Measurements from ENCODE around the gene SGCD. TPM values are rescaled to one million over a fixed set of nuclear protein-coding genes. Genes with fewer than 3 reads are reported as not detected.
"Not testable (repeated sequence)": the region's sequence is repeated elsewhere in the genome, so short reads cannot be mapped to it uniquely, and the experiment has no call there.

Gene SGCD
- total RNA-seq, 1 donor from 2014 or later, result 6.0 TPM

GRCh38 chr5:156655732-156656131 lies 328.8 kb downstream of the SGCD start:
- Histone ChIP-seq H3K27me3 (ENCODE audit: low read depth) (no peaks in the 10 kb centered on the region), H3K27ac (no peak overlapping the region), H3K9me3 (no peaks in the 10 kb centered on the region), H3K4me3 (no peak overlapping the region), H3K4me1 (no peaks in the 10 kb centered on the region), H3K36me3 (no peaks in the 10 kb centered on the region)
- intact Hi-C loops (cut with DNase I), result no loop called here
- no peak for ATAC-seq
- TF ChIP-seq CTCF (IDR thresholded peaks at IDR 0.05), result no peak
- no peak for DNase-seq

- H3K9me3 ChIP-seq; H3K27ac ChIP-seq; intact Hi-C loops (cut with DNase I); H3K27me3 ChIP-seq (ENCODE audit: low read depth); ATAC-seq; H3K4me1 ChIP-seq; DNase-seq; H3K36me3 ChIP-seq; H3K4me3 ChIP-seq: not testable (repeated sequence)
Observed at GRCh38 chr5:156664832-156665231, 337.9 kb downstream of the SGCD start.

- intact Hi-C loops (cut with DNase I); H3K9me3 ChIP-seq; H3K4me3 ChIP-seq; H3K4me1 ChIP-seq; ATAC-seq; H3K27ac ChIP-seq; H3K27me3 ChIP-seq (ENCODE audit: low read depth); H3K36me3 ChIP-seq; DNase-seq: not testable (repeated sequence)
Observed at GRCh38 chr5:156666686-156667085, 339.7 kb downstream of the SGCD start.

GRCh38 chr5:156667616-156668015 lies 340.7 kb downstream of the SGCD start:
- Histone ChIP-seq H3K27ac (no peak overlapping the region), H3K27me3 (ENCODE audit: low read depth) (no peaks in the 10 kb centered on the region), H3K4me1 (no peaks in the 10 kb centered on the region), H3K4me3 (no peak overlapping the region), H3K36me3 (no peaks in the 10 kb centered on the region), H3K9me3 (no peaks in the 10 kb centered on the region)
- intact Hi-C loops (cut with DNase I), result no loop called here
- TF ChIP-seq CTCF (IDR thresholded peaks at IDR 0.05), result no peak
- ATAC-seq (no peak), DNase-seq (no peak)

- DNase-seq (no peak), ATAC-seq (no peak)
- H3K36me3 ChIP-seq, result no peaks in the 10 kb centered on the region
- H3K27ac ChIP-seq, result no peak overlapping the region
- no peak overlapping the region for H3K4me3 ChIP-seq
- no peaks in the 10 kb centered on the region for H3K9me3 ChIP-seq
- H3K4me1 ChIP-seq, result no peaks in the 10 kb centered on the region
- no peaks in the 10 kb centered on the region for H3K27me3 ChIP-seq (ENCODE audit: low read depth)
- TF ChIP-seq CTCF (IDR thresholded peaks at IDR 0.05), result no peak
- intact Hi-C loops (cut with DNase I), result no loop called here
Observed at GRCh38 chr5:156669416-156669815, 342.5 kb downstream of the SGCD start.

GRCh38 chr5:156670615-156671014 lies 343.7 kb downstream of the SGCD start:
- no peak overlapping the region for H3K27ac ChIP-seq
- intact Hi-C loops (cut with DNase I), result no loop called here

More at GRCh38 chr5:156670615-156671014, 343.7 kb downstream of the SGCD start:
- ATAC-seq, result no peak
- Histone ChIP-seq H3K27me3 (ENCODE audit: low read depth) (no peaks in the 10 kb centered on the region), H3K9me3 (no peaks in the 10 kb centered on the region), H3K4me3 (no peak overlapping the region), H3K36me3 (no peaks in the 10 kb centered on the region), H3K4me1 (no peaks in the 10 kb centered on the region)
- DNase-seq, result no peak
- no peak for TF ChIP-seq CTCF (IDR thresholded peaks at IDR 0.05)
